ENCODE measurements around the gene CCDC196. TPM values are rescaled to one million over a fixed set of nuclear protein-coding genes. Genes with fewer than 3 reads are reported as not detected.

The CCDC196 gene, protein sequence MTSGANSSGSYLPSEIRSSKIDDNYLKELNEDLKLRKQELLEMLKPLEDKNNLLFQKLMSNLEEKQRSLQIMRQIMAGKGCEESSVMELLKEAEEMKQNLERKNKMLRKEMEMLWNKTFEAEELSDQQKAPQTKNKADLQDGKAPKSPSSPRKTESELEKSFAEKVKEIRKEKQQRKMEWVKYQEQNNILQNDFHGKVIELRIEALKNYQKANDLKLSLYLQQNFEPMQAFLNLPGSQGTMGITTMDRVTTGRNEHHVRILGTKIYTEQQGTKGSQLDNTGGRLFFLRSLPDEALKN
- not detected for polyA plus RNA-seq (2012; ENCODE audit: insufficient read depth, insufficient read length, low read depth)

DNA sequence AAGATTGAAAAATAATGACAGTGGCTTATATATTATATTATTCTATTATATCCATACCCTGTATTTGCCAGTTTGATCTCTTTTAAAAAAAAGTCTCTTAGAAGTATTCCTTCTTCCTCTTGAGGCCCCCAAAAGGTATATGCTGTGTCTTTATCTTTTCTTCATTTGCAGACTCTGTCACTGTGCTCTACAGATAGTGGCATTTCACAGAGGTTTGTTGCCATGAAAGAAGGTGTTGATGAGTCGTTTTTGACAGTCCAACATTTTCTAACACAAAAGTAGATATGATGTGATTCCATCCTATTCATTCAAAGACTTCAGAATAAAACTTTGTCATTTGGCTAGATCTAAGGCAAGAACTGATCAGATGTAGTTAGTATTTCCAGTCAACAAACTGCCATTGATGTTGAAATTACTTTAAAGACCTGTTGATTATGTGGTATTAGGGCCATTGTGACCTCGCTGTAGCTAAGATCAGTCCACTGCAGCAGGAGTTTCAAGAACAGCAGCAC, at the start of gene CCDC196:
Gene CCDC196 (plus strand): TSS at position 462 of the 512 bp plus-strand sequence. CDS start 132 bp downstream, outside the sequence.
- Histone ChIP-seq H3K27me3 (no peaks in the 10 kb centered on the region), H3K9me3 (no peaks in the 10 kb centered on the region), H3K4me3 (ENCODE audit: low read depth, low read length) (no peak within 1 kb of the TSS), H3K4me1 (peaks cover 14% of the 10 kb centered on the region), H3K36me3 (no peaks in the 10 kb centered on the region)
- no peak for DNase-seq
- TF ChIP-seq, protein P1, sequence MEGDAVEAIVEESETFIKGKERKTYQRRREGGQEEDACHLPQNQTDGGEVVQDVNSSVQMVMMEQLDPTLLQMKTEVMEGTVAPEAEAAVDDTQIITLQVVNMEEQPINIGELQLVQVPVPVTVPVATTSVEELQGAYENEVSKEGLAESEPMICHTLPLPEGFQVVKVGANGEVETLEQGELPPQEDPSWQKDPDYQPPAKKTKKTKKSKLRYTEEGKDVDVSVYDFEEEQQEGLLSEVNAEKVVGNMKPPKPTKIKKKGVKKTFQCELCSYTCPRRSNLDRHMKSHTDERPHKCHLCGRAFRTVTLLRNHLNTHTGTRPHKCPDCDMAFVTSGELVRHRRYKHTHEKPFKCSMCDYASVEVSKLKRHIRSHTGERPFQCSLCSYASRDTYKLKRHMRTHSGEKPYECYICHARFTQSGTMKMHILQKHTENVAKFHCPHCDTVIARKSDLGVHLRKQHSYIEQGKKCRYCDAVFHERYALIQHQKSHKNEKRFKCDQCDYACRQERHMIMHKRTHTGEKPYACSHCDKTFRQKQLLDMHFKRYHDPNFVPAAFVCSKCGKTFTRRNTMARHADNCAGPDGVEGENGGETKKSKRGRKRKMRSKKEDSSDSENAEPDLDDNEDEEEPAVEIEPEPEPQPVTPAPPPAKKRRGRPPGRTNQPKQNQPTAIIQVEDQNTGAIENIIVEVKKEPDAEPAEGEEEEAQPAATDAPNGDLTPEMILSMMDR (IDR thresholded peaks at IDR 0.05; ENCODE audit: low read depth, low read length), result no peak

DNA sequence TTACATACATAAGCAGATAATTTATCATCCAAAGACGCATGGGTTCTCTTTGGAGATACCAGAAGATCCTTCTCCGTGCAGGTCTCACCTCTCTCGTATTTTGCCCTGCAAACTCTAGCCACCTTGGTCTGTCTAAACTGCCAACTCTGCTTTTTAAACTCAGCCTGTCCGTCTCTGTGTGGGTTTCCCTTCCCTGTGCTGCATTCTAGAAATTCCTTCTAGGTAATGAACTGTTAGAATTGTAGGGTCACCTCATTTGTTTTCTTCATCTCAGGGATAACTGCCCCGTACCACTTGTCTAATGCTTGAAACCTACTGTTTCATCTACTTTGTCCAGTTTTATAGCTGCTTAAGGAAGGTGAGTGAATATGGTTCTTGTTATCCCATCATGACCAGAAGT, 45.4 kb upstream of the CCDC196 start:
- Histone ChIP-seq H3K4me1 (no peaks in the 10 kb centered on the region), H3K4me3 (ENCODE audit: low read depth, low read length) (no peak overlapping the region), H3K27me3 (no peaks in the 10 kb centered on the region), H3K9me3 (no peaks in the 10 kb centered on the region), H3K36me3 (no peaks in the 10 kb centered on the region)
- no peak for DNase-seq
- TF ChIP-seq, protein P1 (IDR thresholded peaks at IDR 0.05; ENCODE audit: low read depth, low read length), result no peak

DNA sequence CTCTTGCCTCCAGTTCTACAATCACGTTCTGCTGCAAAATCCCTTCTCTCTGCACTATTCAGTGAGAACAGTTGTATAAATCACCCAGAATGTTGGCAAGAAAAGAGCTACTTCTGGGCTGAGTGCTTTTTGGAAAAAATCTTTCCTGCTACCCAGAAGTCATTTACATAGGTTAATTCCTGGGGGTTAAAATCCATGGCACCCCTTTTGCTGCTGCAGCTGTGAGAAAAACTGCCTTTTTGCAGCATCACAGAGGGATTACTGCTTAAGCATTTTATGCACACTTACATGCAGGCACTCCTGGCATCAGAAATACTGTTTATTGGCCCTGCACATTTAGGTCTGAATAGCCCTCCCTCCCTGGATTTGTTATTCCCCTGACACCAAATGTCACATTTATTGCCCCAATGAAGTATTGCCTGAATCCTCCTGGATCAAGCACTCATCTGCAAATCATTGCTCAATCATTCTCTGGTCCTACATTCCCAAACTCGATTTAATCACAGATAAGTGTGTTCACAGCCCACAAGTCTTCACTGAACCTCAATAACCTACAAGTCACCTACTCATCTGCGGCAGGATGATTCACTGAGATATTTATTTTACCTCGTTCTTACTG, 43.1 kb upstream of the CCDC196 start:
- H3K36me3 ChIP-seq, result no peaks in the 10 kb centered on the region
- no peaks in the 10 kb centered on the region for H3K9me3 ChIP-seq
- H3K4me1 ChIP-seq, result no peaks in the 10 kb centered on the region
- H3K4me3 ChIP-seq (ENCODE audit: low read depth, low read length), result no peak overlapping the region
- TF ChIP-seq, protein P1 (IDR thresholded peaks at IDR 0.05; ENCODE audit: low read depth, low read length), result no peak
- DNase-seq, result no peak
- no peaks in the 10 kb centered on the region for H3K27me3 ChIP-seq

DNA sequence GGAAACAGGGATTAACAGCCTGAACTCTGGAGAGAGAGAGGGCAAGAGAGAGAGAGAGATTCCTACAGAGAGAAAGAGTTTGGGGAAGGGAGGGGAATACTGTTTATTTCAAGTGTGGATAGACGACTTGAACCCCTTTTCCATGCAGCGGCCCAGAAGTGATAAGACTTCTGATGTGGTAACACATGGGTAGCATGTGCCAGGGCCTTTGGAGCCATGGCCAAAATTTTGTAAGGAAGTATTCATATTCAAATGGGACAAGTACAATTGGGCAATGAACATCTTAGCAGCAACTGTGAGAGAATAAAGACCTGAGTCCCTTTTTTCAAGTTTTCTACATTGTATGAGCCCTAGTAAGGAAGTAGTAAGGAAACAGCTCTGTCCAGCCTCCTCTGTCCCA, 42.4 kb upstream of the CCDC196 start:
- H3K27me3 ChIP-seq, result no peaks in the 10 kb centered on the region
- TF ChIP-seq, protein P1 (IDR thresholded peaks at IDR 0.05; ENCODE audit: low read depth, low read length), result no peak
- no peaks in the 10 kb centered on the region for H3K36me3 ChIP-seq
- H3K4me3 ChIP-seq (ENCODE audit: low read depth, low read length), result no peak overlapping the region
- no peak for DNase-seq
- H3K9me3 ChIP-seq, result no peaks in the 10 kb centered on the region
- H3K4me1 ChIP-seq, result no peaks in the 10 kb centered on the region

DNA sequence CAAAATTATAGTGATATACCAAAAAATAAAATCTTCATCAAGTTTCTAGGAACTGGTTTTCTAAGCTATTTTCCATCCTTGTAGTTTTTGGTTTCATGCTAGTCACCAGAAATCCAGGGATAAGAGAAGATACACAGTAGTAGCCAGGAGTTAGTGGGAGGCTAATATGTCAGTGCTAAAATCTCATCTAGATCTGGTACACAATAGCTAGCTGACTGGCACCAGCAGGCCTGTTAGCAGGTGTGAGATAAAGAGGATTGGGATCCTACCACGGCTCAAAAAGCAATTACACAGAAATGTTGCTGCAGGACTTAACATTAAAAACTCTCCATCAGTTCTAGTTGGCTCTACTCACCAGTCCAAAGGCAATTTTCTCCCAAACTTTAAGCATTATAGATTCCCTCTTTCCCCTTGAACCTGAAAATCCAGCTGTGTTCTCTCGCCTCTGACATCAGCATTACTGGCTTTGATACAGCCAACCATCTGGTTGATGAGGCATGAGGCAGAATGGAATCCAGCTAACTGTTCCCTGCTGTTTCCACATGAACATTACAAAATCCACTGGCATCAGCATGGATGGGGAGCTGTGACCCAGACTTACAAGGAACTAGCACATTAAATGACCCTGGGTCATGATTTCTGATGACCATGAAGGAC, 41.8 kb upstream of the CCDC196 start:
- Histone ChIP-seq H3K36me3 (no peaks in the 10 kb centered on the region), H3K4me1 (no peaks in the 10 kb centered on the region), H3K9me3 (no peaks in the 10 kb centered on the region), H3K4me3 (ENCODE audit: low read depth, low read length) (no peak overlapping the region), H3K27me3 (no peaks in the 10 kb centered on the region)
- TF ChIP-seq, protein P1 (IDR thresholded peaks at IDR 0.05; ENCODE audit: low read depth, low read length), result no peak
- no peak for DNase-seq

Data from BE2C (cell line).